GM21381 (cell line): ENCODE measurements around the gene PON2.
"Not testable (repeated sequence)": the region's sequence is repeated elsewhere in the genome, so short reads cannot be mapped to it uniquely, and the experiment has no call there.

Experiments used
- ATAC-seq: cut with Tn5 transposase; IDR thresholded peaks from one replicate; pipeline ENCODE4 v1.9.1; 2021; ENCODE audit warnings: mild to moderate bottlenecking, moderate library complexity; ENCODE audit not compliant: unreplicated experiment

PON2 gene

DNA sequence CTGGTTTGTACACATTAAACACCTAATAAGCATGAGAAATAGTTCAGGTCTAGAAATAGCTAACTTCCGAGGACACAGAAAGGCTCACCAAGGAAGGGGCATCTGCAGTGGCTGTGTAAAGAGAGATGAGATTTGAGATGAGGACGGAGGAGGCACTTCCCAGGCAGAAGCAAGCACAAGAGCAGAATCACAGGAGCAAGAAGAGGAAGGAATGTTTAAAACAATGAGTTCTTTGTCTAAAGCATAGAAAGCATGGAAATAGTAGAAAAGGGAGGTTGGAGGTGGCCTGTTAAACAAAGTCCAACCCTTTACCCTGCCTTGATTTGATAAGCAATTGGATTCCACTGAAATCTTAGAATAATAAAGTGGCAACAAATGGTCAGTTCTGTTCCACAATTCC lies 27.1 kb downstream of the PON2 start:
- no peak for ATAC-seq

DNA sequence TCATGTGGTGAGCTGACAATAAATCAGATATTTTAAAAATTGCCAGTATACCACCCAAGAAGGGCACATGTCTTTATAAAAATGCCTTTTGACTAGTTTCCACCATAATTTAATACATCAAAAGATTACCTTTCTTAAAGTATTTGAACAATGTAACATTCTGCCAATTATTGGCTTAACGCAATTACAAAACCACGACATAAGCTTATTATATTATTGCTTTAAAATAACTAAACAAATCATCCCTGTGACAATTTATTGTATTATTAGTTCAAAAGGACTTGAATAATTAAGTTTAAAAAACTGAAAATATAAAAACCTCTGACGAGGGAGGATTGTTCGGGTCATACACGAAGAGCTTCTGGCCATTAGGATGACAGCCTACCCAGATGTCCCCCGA lies 29.0 kb downstream of the PON2 start:
- no peak for ATAC-seq

DNA sequence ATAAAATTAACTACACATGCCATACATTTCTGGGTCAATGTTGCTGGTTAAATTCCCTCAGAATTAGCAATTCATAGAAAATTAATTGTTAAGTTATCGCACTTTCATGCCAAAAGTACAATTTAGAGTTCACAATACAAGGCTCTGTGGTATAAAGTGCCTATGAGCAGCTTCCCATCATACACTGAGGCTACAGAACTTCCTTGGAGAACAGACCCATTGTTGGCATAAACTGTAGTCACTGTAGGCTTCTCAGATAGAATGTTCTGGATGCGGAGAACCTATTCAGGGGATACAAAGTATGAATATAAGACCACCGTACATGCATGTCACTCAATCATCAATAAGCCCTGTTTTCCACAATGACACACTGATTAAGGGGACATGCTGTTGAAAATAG lies 29.6 kb downstream of the PON2 start:
- no peak for ATAC-seq

DNA sequence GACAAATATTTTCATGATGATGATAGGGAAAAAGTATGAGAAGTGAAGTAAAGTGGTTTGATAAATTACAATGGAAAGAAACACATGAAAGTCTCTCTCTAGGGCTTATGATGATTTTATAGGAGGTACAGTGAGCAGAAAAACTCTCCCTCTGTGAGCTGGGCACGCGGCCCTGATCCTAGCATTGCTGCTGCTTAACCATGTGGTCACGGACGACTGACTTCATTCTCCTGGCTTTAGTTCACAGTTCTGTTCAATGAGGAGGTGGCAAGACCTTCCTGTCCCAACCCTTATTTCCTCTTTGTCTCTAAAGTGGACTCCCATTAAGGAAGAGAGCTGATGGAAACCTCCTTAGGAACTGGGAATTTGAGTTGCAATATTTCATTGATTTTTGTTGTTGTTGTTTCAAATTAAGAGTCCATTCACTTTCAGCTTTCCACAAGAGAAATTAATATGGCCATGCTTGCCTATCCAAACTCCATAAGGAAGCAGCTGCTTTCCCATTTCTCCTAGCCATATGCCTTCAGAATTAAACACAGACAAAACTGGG lies 30.4 kb downstream of the PON2 start:
- ATAC-seq, result no peak

DNA sequence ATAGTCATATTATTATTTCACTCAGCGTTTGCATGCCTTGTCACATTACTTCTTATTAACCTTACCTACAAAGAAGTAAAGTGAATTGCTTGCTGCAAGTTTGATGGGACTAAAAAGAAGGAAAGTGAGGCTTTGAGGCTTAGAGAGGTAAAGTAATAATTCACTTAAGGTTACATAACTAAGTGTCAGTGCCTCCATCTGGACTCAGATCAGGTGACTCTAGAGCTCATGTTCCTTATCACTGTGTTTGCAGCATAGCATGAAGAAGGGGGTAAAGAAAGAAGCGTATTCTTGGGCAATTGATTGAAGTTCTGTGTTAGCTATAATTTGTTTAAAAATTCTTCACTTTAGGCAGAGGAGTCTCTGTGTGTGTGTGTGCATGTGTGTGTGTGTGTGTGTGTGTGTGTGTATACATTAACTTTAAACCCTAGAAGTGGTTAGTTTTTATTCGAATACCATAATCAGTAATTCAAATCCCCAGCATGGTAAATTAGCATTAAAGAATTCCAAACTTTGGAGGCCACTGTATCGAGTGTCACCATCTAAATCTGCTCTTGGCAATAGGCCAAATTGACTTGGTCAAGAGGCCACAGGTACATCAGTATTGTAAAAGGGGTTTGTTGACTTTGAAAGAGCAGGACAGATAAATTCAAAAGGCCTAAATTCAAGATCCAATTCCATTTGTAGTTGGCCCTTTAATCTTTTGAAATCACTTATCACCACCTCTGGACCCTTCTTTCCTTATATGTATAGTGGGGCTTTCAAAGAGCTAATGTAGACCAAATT lies 36.5 kb downstream of the PON2 start:
- ATAC-seq, result no peak

DNA sequence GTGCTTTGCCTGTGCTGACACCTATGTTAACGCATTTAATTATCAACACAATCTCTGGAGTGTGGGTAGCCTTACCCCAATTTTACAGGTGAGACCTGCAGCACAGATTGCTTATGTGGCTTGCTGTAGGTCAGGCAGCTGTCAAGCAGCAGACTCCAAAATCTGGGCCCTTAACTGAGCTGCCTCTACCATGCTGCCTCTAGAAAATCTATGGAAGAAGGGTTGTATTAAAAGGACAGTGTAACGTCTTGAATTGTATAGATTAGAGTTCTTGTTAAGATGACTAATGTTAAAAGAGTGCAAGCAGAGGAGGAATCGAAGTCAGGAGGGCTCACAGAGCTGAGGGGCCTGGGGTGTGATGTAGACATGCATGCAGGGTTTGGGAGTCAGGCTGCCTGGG lies 37.4 kb downstream of the PON2 start:
- no peak for ATAC-seq

DNA sequence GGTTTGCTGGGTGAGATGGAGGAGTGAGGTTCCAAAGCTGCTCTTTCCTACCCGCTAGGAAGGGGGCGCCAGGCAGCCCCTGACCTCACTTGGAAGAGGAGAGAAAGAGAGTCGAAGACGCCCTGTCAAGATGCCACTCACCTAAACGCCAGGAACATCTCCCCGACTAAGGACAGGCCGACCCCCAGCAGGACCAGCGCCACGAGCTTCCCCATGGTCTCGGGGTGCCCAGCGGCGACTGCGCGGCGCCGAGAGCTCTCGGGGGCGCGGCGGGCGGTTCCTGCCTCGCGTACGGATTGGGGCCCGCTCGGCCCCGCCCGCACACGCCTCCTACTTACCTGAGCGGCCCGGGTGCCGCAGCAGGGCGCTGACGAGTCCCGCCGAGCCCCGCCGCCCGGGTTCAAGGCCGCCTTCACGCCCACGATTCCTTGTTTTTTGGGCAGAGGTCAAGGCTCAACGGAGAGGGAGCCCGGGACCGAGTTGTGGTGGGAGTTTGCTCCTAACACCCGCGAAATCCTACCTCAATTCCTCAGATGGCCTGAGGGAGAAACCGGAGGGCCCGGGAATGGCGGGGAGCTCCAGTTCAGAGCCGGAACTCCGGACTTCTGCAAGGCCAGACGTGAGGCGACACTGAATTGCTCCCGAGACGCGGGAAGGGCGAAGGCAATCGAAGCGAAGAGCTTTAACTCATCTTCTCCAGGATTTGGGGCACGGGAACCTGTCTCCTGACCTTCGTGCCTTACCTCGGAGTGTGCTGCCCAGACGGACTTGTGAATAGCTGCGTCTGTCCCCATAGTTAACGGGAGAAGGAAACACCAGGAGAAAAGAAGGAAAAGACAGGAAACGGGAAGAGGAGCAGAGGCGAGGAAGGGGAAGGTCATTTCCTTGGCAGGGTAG lies 38.4 kb downstream of the PON2 start, which contains the start of gene PON3:
PON3 (minus strand) TSS at position 240 of the 897 bp plus-strand sequence; CDS start at position 215, 25 bp downstream.
- ATAC-seq, result no peak

DNA sequence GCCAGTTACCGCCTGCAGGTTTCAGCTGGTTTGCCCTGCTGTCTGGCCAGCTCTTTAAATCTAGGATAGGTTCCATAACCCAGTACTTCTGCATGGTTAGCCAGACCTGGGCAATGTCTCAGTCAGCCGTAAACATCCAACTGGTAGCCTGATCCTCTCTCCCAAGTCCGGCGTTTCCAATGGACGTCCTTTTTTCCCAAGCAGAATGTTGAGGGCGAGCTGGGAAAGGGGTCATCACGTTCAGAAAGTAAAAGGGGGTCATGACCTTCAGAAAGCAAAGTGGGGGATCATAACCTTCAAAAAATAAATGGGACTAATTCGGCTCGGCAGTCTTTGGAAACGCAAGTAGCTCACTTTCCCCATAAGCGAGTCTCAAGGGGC lies 39.1 kb downstream of the PON2 start:
- ATAC-seq, result no peak

DNA sequence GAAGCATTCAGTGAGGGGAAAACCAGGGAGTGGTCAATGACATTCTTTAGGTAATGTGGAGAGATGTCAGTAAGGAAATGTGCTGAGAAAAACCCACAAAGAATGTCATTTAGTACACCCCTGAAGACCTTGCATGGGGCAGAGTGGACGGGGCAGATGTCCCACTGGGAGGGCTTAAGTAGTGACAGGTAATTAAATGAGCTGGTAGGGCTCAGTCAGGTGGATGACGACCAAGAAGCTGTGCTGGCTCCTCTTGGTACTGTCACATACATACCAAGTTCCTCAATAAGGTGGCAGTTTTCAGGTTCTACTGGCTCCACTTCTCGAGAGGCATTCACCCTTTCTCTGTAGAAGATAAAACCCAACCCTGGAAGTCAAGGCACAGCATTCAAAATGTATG lies 40.5 kb downstream of the PON2 start:
- no peak for ATAC-seq

DNA sequence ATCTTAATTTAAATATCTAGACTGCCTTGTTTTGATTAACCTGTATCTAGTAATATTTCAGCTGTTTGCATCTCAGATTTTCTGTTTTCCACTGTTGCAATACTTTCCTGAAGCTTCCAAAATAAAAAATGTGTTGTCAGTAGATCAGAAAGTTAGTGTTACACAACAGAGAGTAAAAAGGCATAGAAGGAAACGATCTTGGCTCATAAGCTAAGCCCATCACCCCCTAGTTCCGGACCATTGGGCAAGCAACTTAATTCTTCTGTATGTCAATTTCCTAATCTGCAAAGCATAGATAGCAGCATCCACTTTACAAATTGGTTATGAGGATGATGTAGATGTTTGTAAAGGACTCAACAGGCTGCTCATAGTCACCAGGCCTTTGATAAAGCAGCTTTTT lies 43.1 kb downstream of the PON2 start:
- no peak for ATAC-seq

DNA sequence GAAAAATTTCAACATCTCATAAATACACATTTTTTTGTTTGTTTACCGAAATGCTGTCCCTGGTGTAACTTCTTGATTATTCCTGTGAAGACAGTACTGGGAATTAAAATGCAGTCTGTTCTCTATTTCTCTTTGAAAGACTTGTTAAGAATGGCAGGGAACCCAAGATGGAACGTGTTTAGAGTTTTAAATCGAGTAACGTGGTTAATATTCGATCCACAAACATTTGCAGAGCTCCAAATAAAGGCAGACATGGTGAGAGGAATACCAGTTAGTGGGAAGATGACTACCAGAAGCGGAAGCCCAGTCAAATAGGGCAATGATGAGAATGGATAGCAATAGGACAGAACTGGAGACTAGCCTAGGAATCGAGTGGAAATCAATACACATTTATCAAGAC lies 45.3 kb downstream of the PON2 start:
- ATAC-seq, result no peak

DNA sequence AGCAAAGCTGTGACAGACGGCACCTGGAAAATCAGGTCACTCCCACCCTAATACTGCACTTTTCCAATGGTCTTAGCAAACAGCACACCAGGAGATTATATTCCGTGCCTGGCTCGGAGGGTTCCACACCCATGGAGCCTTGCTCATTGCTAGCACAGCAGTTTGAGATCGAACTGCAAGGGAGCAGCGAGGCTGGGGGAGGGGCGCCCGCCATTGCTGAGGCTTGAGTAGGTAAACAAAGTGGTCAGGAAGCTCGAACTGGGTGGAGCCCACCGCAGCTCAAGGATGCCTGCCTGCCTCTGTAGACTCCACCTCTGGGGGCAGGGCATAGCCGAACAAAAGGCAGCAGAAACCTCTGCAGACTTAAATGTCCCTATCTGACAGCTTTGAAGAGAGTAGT lies 55.4 kb downstream of the PON2 start:
- ATAC-seq, result not testable (repeated sequence)

DNA sequence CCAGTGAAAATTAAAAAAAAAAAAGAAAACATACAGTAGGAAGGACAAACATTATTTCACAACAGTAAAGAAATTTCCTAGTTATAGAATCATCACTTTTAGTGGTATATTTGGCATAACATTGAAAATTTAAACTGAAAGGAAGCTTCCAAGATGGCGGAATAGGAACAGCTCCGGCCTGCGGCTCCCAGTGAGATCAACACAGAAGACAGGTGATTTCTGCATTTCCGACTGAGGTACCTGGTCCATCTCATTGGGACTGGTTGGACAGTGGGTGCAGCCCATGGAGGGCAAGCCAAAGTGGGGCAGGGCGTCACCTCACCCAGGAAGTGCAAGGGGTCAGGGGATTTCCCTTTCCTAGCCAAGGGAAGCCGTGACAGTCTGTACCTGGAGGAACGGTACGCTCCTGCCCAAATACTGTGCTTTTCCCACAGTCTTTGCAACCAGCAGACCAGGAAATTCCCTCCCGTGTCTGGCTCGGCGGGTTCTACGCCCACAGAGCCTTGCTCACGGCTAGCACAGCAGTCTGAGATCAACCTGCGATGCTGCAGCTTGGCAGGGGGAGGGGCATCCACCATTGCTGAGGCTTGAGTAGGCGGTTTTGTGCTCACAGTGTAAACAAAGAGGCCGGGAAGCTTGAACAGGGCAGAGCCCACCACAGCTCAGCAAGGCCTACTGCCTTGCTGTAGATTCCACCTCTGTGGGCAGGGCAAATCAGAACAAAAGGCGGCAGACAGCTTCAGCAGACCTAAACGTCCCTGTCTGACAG lies 58.0 kb downstream of the PON2 start:
- ATAC-seq, result no peak

DNA sequence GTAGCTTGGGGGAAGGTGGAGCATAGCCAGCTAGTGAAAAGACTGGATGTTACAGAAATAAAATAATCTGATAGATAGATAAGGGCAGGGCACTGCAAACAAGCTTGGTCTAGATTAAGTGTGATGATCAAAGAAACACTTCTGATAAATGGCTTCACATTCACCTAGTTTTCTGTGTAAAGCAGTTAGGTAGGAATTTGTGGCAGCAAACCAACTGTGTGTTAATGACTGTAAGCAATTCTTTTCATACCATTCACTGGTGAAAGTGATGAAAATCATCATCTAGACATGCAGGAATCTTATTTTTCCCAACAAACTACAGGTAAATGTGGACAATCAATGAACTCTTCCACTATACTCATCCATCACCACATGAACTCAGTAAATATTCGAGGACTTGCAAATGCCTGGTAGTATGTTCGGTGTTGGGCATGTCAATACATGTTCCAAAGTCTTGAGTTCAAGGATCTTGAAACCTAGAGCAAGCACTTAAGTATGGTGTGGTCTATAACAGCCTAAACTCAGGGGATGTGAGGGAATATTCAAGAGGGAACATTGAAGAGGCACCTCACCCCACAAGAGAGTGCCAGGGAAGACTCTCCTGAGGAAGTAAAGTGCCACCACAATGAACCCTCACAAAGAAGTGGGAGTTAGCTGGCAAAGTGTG lies 59.1 kb downstream of the PON2 start:
- no peak for ATAC-seq

DNA sequence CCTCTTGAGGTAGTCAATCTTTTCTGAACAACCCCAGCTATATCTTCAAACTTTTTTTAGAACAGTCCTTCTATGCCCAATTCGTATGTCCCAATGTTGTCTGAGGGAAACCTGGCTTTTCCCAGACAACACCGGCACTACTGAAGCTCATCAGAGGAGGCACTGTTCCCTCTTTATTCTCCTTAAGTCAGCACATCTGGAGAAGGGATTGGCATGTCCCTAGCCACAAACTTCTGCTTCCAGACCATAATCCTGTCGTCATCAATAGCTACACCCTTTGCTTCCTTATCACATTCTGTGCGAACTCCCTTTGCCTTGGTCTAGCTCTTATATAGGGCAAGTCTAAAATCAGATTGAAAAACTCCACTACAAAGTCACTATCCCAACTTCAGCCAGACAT lies 61.5 kb downstream of the PON2 start:
- no peak for ATAC-seq

DNA sequence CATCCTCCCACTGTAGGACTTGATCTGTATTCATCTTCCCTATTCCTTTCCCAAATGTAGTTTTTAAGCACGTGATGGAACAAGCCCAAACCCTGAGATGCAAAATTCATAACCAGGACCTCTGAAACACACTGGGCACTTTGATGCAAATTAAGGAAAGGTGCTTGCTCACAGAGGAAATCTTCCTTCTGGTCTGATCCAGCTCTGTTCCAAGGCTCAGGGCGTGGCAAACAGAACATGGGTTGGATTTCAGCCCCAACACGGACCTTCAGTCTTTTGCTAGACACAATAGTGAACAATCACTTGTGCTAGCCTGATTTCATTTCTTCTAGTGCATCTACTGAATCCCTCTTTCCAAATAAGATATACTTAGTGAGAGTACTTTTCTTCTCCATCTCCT lies 66.6 kb downstream of the PON2 start:
- ATAC-seq, result no peak

DNA sequence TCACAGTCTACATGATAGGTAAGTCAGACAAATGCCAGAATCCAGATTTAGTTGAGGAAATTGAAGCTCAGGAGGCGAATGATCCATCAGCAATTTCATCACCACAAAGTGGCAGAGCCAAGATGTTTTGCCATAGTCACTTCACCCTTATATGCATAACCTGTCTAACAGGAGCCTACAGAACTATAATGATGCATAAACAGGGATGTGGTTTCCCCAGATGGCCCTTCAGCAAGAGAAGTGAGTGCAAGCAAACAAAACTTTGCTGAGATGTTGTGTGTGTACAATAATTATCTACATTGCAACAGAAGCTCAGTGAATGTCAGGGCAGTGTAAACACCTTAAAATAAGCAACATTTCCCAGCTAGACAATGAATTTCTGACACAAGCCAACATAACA lies 67.2 kb downstream of the PON2 start:
- ATAC-seq, result no peak

DNA sequence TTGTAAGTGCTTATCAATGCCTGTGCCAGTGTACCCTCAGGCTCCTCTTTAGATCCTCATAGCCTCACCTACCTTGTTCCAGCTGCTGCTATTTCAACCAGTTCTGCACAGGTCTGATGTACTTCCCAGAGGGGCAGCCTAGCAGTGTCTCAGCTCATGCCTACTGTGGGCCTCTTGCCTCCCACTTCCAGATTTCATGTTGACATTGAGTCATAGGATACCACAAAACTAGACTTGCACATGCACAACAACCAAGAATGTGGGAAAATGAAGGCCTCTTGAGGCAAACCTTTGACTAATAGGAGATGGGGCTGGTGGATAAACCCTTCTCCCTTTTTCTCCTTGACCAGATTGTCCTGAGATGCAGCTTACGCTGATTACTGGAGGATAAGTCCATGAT lies 69.7 kb downstream of the PON2 start:
- no peak for ATAC-seq

DNA sequence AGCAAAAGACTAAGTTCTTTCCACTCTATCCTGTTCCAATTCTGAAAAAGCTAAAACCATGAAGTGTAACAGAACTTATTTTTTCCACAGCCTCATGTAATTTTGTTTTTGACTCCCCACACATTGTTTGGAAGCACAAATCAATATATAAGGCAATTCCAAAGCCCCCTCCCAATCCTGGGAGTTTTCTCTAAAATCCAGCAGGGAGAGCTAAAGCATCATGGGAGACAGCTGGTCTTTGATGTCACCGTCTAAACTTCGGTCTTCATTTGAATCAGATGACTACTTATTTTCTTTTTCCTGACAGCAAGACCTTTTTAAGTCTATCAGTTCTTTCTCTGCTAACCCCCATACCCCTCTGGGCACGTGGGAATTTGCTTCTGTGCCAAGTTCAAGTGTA lies 77.2 kb downstream of the PON2 start:
- ATAC-seq, result no peak
